NOMO-1 (cell line): ENCODE data around the gene SMAD1.

ENCODE experiments used
- DNase-seq, 2 experiments: peaks; one replicate each; lab custom pipeline; 2025; ENCODE audit not compliant: unreplicated experiment in 2 of 2; lab: John Stamatoyannopoulos, UW

SMAD1 gene

DNA sequence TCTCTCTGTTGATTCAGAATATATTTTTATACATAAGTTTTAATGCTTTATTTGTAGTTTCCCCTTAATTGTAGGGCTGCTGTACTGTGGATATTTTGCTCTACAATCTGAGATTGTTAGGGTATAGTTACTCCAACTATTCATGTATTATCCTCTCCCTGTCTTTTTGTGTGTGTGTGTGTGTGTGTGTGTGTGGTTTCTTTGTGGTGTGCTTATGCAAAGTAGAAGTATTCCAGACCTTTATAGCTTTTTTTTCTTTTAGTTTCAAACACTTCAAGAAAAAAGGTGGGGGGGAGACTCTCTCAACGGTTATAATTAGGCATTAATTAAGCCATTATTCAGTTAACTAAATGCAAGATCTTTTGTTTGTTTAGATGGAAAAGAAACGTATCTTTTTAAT lies 6.7 kb downstream of the SMAD1 start:
- DNase-seq = no peak

DNA sequence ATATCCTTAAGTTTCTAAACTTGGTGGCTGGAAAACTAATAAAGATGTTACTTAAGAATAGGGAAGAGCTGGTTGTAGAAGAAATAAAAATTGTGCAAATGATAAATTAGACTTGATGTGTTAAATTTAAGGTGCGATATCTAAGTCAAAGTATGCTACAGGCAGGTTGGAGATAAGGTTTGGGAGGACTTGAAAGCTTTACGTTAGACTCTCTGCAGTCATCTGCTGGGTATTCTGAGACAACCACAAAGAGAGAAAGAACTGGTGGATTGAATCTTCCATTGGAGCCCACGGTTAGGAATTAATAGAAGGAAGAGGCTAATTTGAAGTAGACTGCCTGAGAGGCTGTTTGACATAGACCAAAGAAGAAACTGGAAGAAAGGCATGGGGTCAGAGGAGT lies 7.9 kb downstream of the SMAD1 start:
- DNase-seq = no peak

DNA sequence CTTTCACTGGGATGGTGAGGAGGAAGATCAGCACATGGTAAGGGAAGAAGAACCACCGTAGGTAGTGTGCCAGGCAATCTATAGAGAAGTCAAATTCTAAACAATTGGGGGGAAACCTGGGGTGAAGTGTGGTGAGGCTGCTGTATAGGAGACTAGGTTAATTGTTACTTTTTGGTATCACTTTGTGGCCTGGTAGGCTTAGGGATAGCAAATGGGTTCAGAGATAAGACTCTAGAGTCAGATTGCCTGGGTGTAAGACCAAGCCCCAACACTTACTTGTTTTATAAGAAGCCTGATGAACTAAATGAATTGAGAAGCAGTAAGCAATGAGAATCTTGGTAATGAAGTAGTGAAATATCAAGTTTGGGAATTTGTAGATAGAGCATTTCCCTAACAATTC lies 8.7 kb downstream of the SMAD1 start:
- no peak for DNase-seq

DNA sequence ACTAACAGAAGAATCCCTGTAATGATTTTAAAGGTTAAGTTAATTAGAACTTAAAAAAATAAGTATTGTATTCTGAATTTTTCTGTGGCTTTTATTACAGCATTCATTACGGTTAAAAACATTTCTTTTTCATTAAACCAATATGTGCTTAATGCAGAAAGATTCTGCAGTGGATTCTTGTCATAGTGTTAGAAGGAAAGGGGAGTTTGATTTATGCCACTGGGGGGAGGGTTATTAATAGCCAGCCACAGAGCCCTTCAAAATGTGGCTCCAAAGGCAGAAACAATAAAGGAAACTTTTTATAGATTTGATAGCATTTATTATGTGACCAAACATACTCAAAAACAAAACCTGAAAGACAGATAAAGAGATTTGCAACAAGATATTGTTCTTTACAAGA lies 9.1 kb downstream of the SMAD1 start:
- no peak for DNase-seq

DNA sequence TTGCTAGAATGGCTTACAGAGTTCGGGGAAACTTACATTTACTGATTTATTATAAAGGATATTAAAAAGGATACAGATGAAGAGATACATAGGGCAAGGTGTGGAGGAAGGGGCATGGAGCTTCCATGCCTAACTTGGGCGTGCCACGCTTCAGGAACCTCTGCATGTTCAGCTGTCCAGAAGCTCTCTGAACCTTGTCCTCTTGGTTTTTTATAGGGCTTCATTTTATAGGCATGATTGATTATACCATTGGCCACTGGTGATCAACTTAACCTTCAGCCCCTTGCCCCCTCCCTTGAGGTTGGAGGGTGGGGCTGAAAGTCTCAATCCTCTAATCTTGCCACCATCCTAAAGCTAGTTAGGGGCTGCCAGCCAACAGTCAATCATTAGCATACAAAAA lies 10.7 kb downstream of the SMAD1 start:
- no peak for DNase-seq

DNA sequence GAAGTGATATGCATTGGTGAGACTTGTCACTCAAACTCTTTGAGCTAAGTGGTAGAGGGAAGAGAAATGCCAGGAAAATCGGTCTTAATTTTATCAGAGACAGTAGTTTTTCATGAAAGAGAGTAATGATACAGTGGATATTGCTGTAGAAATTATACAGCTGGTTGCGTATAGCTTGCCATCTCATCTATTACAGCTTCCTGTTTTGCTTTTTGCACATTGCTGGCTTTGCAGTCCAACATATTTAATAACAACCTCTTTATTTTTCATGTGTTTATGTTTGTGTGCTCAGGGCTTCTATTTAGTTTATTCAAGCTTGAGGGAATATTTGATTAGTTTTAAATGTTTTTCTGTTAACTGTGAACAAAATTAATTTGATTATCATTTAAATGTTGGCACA lies 11.5 kb downstream of the SMAD1 start:
- DNase-seq = no peak

DNA sequence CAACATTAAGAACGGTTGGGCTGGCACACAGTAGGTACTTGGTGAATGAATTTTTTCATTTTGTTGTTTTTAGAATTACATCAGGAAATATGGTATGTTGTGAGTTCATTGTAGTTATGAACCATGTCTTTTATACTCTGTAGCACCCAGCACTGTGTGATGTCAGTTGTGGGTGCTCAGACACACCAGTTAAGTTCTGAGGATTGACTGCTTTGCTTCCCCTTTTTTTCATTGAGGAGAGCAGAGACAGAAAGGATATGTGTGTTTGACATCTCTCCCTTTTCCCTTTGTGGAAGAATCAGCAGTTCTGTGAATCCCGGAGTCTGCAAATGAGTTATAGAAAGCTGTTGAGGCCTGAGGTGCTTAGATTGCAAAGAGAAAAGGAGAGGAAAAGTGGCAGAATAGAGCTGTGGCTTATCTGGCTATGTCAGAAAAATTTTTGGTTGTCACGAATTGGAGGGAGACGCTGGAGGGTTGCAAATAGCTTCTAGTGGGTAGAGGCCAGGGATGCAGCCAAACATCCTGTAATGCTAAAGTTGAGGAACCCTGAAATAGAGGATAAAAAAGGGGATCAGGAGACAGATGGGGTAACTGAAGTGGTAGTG lies 13.1 kb downstream of the SMAD1 start:
- DNase-seq = no peak

DNA sequence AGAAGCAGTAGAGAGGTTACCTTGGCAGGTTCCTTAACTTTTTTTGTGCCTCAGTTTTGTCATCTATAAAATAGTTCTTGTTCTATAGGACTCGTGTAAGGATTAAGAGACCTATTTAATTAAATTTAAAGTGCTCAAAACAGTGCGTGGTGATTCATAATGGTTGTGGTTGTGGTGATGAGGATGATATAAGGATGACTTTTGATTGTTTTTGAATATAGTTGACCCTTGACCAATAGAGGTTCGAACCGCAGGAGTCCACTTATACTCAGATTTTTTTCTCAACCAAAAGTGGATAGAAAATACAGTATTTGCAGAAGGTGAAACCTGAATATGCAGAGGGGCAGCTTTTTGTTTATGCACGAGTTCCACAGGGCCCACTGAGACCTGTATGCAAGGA lies 14.6 kb downstream of the SMAD1 start:
- DNase-seq = no peak

DNA sequence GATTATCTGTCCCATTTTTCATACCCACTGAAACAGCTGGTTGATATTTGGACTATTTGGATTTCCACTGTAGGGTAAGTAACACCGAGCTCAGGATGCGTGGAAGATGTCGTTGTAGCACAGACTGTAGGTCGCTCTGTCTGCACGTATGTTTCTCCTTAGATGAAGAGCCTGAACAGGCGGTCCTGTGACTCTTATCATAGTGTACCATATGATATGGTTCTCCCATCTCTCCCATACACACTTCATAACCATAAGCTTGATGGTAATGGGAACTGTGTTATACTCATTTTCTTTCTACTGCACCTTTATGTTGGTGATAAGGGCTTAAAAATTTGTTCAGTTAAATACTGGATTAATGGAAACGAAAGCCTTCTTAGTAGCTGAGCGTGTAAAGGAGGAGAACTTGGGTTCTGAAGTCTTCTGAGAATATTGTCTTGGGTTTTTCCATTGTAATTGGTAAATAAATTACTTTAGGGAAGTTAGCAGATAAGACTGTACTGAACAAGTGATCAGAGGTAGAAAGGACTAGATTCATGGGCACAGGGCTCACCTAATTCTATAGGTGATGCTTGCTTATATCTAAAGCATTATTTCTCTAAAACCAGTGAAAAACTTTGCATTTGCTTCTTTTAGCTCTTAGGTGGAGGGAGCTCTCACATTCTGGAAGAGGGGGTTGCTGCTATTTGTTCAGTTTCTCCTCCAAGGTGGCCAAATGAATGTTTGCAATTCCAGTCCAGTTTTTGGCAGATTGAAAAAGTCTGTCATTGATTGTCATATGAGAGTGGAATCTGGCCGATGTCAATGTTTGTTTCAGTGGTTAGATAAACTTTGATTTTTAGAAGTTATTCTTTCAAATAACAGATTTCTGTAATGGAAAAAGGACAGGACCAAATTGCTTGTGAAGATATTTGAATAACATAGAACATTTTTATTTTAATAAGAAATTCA lies 15.8 kb downstream of the SMAD1 start:
- DNase-seq = no peak

DNA sequence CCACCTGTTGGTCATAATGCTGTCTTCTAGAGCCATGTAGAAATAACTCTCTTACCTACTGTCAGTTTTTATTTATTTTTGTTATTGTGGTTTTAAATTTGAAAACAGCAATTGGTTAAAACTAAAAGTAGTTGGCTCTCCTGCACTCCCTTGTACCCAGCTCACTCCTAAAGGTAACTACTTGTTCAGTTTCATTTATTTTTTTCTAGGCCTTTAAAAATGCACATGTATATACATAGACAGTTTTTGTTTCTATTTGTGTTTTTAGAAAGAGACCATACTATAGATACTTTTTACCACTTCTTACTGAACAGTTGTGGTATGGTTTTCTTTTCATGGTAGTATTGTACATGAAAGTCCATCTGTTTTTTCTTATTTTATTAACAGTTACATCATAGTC lies 16.8 kb downstream of the SMAD1 start:
- no peak for DNase-seq

DNA sequence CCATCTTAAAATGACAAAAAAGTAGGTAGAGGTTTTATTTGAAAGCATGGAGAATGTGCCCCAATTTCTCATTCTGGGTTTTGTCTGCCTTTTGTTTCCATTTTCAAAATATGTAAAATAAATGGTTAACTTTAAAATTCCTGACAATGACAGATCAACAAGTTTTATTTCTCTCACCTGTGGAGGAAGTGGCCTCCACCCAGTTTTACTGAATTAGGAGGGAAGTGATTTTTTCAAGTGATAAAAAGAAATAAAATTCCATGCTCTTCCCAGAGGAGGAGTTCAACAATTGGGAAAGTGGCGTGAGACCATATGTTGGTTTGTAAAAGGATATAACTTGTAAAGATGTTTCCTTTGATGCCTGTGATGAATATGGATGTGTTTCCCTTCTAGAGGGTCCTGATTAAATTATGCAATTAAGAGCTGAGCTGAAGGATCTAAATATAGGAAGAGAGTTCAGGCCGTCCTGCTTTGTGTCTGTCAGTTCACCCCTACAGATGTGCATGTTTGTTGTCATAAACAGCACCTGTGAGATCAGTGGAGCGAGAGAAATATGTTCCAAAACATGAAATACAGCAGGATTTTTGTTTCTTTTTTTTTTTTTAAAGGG lies 19.5 kb downstream of the SMAD1 start:
- DNase-seq = no peak

DNA sequence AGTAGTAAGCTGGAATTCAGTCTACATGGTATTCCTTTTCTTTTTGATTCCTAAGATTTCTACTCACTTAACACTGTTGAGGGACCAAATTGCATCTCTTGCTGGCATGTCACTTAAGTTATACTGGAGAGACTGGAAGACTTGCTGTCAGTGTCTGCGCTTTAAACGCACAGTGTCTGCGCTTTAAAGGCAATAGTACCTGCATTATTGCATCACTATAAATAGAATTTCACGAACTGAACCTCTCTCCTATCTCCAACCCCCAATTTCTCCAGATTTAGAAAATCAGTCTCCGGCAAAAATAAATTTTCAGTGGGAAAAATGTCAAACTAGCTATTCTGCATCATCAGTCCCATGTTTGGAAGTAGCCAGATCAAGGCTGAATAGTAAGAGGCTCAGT lies 21.2 kb downstream of the SMAD1 start:
- no peak for DNase-seq

DNA sequence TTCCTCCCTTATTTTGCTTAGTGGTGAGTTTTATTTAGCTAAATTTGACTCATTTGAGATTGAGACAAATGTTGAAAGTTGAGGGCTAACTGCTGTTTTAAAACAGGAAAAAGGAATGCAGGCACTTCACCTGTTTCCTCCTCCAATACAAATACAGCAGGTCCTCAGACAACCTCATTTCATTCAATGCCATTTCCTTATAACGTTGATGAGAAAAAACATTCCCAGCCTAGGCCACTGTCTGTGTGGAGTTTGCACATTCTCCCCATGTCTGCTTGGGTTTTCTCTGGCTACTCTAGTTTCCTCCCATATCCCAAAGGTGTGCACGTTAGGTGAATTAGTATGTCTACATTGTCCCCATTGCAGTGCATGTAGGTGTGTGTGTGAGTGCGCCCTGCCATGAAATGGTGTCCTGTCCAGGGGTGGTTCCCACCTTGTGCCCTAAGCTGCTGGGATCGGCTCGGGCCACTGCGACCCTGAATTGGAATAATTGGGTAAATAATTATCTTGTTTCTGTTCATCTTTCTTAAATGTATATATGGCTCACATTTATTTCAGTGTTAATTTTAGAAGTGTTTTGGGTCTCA lies 21.9 kb downstream of the SMAD1 start:
- DNase-seq = no peak

DNA sequence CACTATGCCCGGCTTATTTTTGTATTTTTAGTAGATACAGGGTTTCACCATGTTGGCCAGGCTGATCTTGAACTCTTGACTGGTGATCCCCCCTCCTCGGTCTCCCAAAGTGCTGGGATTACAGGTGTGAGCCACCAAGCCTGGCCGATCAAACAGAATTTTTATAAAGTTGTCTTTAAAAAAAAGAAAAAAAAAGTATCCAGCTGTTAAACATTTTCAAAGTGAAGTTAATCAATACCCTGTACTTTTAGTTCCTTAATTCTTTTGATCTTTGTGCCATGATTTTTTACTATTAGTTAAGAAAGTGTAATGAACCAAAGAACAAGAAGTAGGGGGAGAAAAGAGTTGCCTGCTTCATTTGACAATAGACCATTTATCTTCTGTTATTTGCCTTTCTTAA lies 24.3 kb downstream of the SMAD1 start:
- DNase-seq = no peak

DNA sequence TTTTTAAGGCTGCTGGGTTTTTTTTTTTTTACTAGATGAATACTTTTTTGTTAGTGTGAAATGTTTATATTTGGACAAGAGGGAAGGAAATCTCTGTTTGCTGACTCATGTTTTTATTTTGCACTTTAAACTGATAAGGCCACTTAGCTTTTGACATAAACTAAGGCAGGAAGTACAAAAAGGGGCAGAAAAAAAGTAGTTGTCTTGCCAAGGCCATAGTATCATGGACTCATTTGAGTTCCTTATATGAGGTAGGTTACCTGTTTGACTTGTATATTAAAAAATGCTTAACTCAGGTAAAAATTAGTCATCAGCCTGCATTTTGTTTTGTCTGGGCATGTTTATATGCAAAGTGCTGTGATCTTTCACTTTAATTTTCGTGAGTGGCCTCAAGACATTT lies 26.0 kb downstream of the SMAD1 start:
- DNase-seq = no peak

DNA sequence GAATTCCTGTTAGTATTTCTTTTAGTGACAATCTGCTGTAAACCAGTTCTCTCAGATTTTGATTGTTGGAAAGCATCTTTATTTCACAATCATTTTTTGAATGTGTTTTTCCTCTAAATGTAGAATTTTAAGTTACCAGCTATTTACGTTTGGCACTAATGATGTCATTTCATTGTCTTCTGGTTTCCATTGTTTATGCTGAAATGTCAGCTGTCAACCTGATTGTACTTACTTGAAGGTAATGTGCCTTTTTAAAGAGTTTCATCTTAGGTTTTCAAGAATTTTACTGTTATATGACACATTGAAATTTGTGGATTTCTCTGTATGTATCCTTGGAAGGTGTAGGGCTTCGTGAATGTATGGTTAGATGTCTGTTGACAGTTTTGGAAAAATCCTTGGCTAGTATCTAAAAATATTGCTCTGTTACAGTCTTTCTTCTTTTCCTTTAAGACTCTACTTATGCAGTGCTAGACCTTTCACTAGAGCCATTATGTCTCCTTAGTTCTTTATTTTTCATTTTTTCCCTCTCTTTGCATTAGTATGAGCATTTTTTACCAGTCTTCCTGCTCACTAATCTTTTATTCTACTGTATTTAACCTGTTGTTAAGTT lies 30.4 kb downstream of the SMAD1 start:
- no peak for DNase-seq

DNA sequence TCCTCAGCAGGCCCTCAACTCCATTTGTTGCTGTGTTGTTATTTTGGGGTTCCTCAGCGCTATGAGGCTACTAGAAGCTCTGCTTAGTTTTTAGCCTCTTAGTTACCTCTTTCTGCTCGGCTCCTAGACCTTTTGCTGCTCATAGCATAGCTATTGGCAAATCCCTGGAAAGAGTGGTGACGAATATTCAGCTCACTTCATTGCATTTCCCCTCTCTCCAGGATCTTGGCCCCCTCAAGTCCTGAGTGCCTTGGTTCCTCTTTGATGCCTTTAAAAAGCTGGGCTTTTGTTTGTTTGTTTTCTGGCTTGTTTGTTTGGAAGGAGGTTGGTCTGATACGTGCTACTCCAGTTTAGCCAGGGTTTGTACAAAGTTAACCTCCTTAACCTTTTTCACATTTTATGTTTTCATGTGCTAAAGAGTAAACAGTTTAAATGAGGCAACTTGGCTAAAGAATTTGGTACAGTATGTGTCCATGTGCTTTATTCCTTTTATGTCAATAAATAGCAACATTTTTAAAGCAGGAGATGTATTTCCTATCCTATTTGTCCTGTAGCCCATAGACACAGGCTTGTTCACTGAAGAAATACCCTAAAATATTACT lies 31.5 kb downstream of the SMAD1 start:
- DNase-seq = no peak

DNA sequence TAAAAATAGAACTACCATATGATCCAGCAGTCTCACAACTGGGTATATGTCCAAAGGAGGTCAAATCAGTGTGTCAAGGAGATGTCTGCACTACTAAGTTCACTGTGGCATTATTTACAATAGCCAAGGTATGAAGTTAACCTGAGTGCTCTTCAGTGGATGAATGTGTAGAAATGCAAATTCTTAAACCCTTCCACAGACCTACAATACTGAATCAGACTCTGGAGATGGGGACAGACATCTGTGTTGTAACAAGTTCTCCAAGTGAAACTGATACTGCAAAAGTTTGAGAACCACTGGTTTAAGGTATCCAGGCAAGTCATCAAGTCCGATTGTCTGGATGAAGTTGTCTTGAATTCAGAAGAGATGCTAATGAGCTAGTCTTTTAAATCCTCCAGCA lies 38.5 kb downstream of the SMAD1 start:
- no peak for DNase-seq

DNA sequence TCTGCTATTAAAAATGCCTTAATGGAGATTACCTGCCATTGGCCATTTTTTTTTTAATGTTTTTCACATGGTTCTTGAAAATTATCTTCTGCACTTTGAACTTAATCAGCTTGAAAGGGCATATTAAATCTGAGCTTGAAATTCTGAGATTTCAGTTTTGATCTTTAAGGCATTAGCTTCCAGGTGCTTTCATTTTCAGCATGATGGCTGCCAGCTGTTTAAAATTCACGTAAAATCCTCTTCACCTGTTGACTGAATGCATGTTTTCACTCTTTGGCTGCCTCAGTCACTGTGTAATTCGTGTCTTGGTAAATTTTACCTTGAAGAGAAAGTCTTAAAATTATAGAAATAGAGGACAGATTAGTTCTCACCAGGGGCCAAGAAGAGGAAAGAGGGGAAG lies 39.6 kb downstream of the SMAD1 start:
- DNase-seq = no peak

DNA sequence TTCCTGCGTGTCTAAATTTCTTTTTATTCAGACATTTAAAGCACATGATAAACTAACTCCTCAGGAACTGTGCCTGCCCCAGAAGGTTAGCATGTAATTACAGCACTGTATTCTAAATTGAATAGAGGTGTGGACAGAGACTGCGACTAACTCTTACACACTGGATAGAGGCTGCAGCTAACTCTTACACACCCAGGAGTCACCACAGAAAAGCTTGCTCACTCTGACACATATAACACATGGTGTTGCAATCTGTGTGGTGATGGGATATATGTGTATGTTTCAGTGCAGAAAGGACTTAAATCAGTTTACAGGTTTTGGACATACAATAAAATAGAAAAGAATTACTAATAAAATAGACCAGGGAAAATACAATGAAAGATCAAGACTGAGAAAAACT lies 41.5 kb downstream of the SMAD1 start:
- DNase-seq = no peak

DNA sequence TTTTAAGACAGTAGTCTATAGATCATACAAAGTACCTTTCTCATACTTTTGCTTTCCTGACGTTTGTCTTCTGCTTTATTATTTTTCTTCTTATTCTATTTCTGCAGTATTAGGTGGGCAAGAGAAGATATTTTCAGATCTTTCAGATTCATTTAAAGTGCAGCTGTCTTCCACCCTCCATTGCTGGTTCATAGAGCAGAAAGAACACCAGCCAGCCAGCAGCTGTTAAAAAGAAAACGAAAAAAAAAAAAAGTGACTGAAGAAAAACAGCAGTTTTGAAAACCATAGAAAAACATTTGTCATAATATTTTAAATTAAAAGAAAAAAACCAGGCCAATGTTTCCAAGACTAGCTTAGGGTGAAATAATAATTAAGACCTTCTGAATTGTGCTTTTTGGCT lies 42.9 kb downstream of the SMAD1 start:
- no peak for DNase-seq
